GM10847 (cell line): ENCODE results near the gene EPB41L3.

Experiments used
- POLR2A ChIP-seq: IDR thresholded peaks from 2 replicates; pipeline ENCODE4 v1.6.1; 2011; ENCODE audit not compliant: insufficient read length; ENCODE audit errors: extremely low read depth

EPB41L3 gene

DNA sequence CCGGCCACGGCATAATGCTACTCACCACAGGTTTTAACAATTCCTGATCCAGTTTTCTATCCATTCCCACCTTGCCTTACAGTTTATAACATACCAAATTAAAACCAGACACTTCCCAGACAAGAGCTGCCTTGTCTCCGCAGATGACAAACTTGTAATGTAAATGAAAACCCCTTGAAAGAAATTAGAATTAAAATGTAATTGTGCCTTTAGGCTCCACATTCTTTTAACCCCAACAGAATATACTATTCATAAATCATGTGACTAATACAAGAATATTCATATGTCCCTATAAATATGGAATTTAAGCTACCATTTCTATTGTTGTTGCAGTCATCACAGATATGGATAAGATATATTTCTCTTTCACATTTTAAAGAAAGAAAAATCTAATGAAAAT is 178.4 kb downstream of the EPB41L3 start:
- no peak for TF ChIP-seq POLR2A

DNA sequence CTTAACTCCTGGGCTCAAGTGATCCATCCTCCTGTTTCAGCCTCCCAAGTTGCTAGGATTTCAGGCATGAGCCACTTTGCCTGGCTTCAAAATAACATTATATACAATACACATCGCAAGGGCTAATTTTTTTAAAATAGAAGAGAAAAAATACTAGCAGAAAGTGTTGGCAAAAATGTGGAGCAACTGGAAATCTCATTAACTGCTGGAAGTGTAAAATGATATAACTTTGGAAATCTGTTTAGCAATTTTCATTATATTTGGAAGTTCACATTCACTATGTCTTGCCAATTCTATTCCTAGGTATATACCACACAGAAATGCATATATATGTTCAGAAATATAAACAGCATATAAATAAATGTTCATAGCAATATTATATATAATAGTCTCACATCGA is 193.2 kb downstream of the EPB41L3 start:
- no peak for TF ChIP-seq POLR2A
